ENCODE measurements around the gene EXOC7. TPM values are rescaled to one million over a fixed set of nuclear protein-coding genes. Genes with fewer than 3 reads are reported as not detected.
A peak's percentile ranks its signal among the peaks of the same experiment; 100 is the strongest.

Gene EXOC7
- total RNA-seq, 1 donor from 2014 or later, result 145 TPM

- no peak overlapping the region for H3K4me3 Mint-ChIP-seq (ENCODE audit: unreplicated experiment)
- TF ChIP-seq EZH2 (IDR thresholded peaks at IDR 0.05; ENCODE audit: insufficient read depth, low read length) (peak; percentile 11), CTCF (IDR thresholded peaks at IDR 0.05; ENCODE audit: insufficient read depth, low read depth, low read length) (no peak)
- no peak overlapping the region for H3K4me2 ChIP-seq (ENCODE audit: low read length)
These were observed 28.3 kb upstream of the EXOC7 start for GRCh38 chr17:76131692-76132573.

GRCh38 chr17:76131051-76131691, 27.6 kb upstream of the EXOC7 start:
- Mint-ChIP-seq H3K9me3 (ENCODE audit: unreplicated experiment) (no peaks in the 10 kb centered on the region), H3K4me1 (ENCODE audit: low read depth, unreplicated experiment) (no peaks in the 10 kb centered on the region), H3K36me3 (ENCODE audit: low read depth, unreplicated experiment) (no peaks in the 10 kb centered on the region), H3K4me3 (ENCODE audit: unreplicated experiment) (no peak overlapping the region), H3K27me3 (ENCODE audit: low read depth, unreplicated experiment) (peaks cover 41% of the 10 kb centered on the region), H3K27ac (ENCODE audit: unreplicated experiment) (no peak overlapping the region)
- Histone ChIP-seq H3K4me2 (ENCODE audit: low read length) (no peak overlapping the region), H3K9ac (ENCODE audit: low read length) (no peak overlapping the region), H3K36me3 (ENCODE audit: insufficient read depth, low read length) (no peaks in the 10 kb centered on the region), H3K79me2 (ENCODE audit: insufficient read depth, low read length) (no peaks in the 10 kb centered on the region), H3K4me1 (ENCODE audit: insufficient read depth, low read length) (no peaks in the 10 kb centered on the region), H3K4me3 (ENCODE audit: insufficient read depth, low read depth, low read length) (no peak overlapping the region), H3K27me3 (ENCODE audit: insufficient read depth, low read length) (peaks cover 21% of the 10 kb centered on the region), H3K9me3 (ENCODE audit: insufficient read depth, low read depth, low read length) (no peaks in the 10 kb centered on the region), H2AFZ (ENCODE audit: low read depth, low read length) (no peak overlapping the region), H3K27ac (ENCODE audit: low read depth, low read length) (no peak overlapping the region), H4K20me1 (ENCODE audit: insufficient read depth, low read length) (no peaks in the 10 kb centered on the region)
- TF ChIP-seq CTCF (IDR thresholded peaks at IDR 0.05; ENCODE audit: insufficient read depth, low read depth, low read length) (no peak), EZH2 (IDR thresholded peaks at IDR 0.05; ENCODE audit: insufficient read depth, low read length) (no peak)
- DNase-seq (ENCODE audit: low read depth) (no peak), FAIRE-seq (no peak)

More at GRCh38 chr17:76131692-76132573, 28.3 kb upstream of the EXOC7 start:
- H3K27me3 Mint-ChIP-seq (ENCODE audit: low read depth, unreplicated experiment), result peaks cover 43% of the 10 kb centered on the region
- no peak overlapping the region for H3K27ac ChIP-seq (ENCODE audit: low read depth, low read length)
- H3K4me1 Mint-ChIP-seq (ENCODE audit: low read depth, unreplicated experiment), result no peaks in the 10 kb centered on the region
- H2AFZ ChIP-seq (ENCODE audit: low read depth, low read length), result no peak overlapping the region
- H3K79me2 ChIP-seq (ENCODE audit: insufficient read depth, low read length), result no peaks in the 10 kb centered on the region
- no peaks in the 10 kb centered on the region for H3K9me3 ChIP-seq (ENCODE audit: insufficient read depth, low read depth, low read length)
- H3K36me3 ChIP-seq (ENCODE audit: insufficient read depth, low read length), result no peaks in the 10 kb centered on the region
- no peaks in the 10 kb centered on the region for H3K9me3 Mint-ChIP-seq (ENCODE audit: unreplicated experiment)
- no peaks in the 10 kb centered on the region for H4K20me1 ChIP-seq (ENCODE audit: insufficient read depth, low read length)
- peaks cover 24% of the 10 kb centered on the region for H3K27me3 ChIP-seq (ENCODE audit: insufficient read depth, low read length)
- H3K36me3 Mint-ChIP-seq (ENCODE audit: low read depth, unreplicated experiment), result no peaks in the 10 kb centered on the region
- FAIRE-seq (no peak), DNase-seq (ENCODE audit: low read depth) (no peak)
- H3K4me1 ChIP-seq (ENCODE audit: insufficient read depth, low read length), result no peaks in the 10 kb centered on the region
- no peak overlapping the region for H3K27ac Mint-ChIP-seq (ENCODE audit: unreplicated experiment)
- H3K4me3 ChIP-seq (ENCODE audit: insufficient read depth, low read depth, low read length), result no peak overlapping the region
- H3K9ac ChIP-seq (ENCODE audit: low read length), result no peak overlapping the region
